ENCODE data around the gene ZSCAN30. TPM values are rescaled to one million over a fixed set of nuclear protein-coding genes. Genes with fewer than 3 reads are reported as not detected.

Gene ZSCAN30
- total and polyA plus RNA-seq, 9 of the 15 experiments (the other 6 are each of a cell fraction or from before 2014, with no cell fraction given) = 4.6 to 13.6 (median 10.8) TPM

DNA sequence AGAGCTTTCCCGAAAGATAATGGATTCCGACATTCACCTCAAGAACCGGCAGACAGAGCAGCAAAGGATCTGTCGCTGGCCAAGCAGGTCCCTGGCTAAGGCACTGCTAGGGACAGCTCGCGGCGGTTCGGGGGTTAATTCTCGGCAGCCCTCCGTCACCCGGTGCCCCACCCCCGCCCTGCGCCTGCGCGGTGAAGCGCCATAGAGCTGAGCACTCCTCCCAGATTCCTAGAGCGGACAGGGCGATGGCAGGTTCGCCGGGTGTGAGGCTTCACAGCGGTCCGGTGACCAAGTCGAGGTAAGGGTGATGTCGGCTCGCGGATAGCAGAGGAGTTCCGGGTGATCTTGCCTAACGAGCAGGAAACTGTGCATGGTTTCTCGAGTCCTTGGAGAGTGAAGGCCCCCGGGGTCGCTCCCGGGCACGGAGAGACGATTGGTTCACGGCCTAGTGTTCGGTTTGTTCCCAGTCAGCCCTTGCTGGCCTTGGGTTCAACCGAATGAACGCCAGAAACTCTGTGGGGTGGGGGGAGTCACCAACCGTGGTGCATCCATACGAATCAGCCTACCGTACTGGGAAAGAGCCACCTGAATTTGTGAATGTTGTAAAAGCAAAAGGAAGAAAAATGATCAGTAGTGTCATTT lies at the start of gene ZSCAN30 (continued):
- TF ChIP-seq, protein P1, sequence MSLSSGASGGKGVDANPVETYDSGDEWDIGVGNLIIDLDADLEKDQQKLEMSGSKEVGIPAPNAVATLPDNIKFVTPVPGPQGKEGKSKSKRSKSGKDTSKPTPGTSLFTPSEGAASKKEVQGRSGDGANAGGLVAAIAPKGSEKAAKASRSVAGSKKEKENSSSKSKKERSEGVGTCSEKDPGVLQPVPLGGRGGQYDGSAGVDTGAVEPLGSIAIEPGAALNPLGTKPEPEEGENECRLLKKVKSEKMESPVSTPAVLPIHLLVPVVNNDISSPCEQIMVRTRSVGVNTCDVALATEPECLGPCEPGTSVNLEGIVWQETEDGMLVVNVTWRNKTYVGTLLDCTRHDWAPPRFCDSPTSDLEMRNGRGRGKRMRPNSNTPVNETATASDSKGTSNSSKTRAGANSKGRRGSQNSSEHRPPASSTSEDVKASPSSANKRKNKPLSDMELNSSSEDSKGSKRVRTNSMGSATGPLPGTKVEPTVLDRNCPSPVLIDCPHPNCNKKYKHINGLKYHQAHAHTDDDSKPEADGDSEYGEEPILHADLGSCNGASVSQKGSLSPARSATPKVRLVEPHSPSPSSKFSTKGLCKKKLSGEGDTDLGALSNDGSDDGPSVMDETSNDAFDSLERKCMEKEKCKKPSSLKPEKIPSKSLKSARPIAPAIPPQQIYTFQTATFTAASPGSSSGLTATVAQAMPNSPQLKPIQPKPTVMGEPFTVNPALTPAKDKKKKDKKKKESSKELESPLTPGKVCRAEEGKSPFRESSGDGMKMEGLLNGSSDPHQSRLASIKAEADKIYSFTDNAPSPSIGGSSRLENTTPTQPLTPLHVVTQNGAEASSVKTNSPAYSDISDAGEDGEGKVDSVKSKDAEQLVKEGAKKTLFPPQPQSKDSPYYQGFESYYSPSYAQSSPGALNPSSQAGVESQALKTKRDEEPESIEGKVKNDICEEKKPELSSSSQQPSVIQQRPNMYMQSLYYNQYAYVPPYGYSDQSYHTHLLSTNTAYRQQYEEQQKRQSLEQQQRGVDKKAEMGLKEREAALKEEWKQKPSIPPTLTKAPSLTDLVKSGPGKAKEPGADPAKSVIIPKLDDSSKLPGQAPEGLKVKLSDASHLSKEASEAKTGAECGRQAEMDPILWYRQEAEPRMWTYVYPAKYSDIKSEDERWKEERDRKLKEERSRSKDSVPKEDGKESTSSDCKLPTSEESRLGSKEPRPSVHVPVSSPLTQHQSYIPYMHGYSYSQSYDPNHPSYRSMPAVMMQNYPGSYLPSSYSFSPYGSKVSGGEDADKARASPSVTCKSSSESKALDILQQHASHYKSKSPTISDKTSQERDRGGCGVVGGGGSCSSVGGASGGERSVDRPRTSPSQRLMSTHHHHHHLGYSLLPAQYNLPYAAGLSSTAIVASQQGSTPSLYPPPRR (CRISPR knock-in tag; IDR thresholded peaks at IDR 0.05; ENCODE audit: borderline replicate concordance) = no peak
- TF ChIP-seq, protein P2, sequence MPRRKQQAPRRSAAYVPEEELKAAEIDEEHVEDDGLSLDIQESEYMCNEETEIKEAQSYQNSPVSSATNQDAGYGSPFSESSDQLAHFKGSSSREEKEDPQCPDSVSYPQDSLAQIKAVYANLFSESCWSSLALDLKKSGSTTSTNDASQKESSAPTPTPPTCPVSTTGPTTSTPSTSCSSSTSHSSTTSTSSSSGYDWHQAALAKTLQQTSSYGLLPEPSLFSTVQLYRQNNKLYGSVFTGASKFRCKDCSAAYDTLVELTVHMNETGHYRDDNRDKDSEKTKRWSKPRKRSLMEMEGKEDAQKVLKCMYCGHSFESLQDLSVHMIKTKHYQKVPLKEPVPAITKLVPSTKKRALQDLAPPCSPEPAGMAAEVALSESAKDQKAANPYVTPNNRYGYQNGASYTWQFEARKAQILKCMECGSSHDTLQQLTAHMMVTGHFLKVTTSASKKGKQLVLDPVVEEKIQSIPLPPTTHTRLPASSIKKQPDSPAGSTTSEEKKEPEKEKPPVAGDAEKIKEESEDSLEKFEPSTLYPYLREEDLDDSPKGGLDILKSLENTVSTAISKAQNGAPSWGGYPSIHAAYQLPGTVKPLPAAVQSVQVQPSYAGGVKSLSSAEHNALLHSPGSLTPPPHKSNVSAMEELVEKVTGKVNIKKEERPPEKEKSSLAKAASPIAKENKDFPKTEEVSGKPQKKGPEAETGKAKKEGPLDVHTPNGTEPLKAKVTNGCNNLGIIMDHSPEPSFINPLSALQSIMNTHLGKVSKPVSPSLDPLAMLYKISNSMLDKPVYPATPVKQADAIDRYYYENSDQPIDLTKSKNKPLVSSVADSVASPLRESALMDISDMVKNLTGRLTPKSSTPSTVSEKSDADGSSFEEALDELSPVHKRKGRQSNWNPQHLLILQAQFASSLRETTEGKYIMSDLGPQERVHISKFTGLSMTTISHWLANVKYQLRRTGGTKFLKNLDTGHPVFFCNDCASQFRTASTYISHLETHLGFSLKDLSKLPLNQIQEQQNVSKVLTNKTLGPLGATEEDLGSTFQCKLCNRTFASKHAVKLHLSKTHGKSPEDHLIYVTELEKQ (CRISPR knock-in tag; IDR thresholded peaks at IDR 0.05) = no peak
- TF ChIP-seq TCF7L2 (IDR thresholded peaks at IDR 0.05; ENCODE audit: low read depth, low read length) (no peak), MAFG (tag; conservative IDR thresholded peaks at IDR 0.05) (no peak), RHOXF2B (CRISPR knock-in tag; conservative IDR thresholded peaks at IDR 0.05) (no peak), MTF1 (CRISPR knock-in tag; IDR thresholded peaks at IDR 0.05; ENCODE audit: borderline replicate concordance) (no peak), ZC3H8 (IDR thresholded peaks at IDR 0.05) (no peak), RFX5 (IDR thresholded peaks at IDR 0.05; ENCODE audit: low read depth, low read length) (no peak), POLR3A (IDR thresholded peaks at IDR 0.05; ENCODE audit: borderline replicate concordance, extremely low read depth, insufficient read depth, insufficient read length) (no peak), ZNF143 (CRISPR knock-in tag; IDR thresholded peaks at IDR 0.05) (no peak; the same call in 1 of the 2 replicates)
- TF ChIP-seq, protein P3, sequence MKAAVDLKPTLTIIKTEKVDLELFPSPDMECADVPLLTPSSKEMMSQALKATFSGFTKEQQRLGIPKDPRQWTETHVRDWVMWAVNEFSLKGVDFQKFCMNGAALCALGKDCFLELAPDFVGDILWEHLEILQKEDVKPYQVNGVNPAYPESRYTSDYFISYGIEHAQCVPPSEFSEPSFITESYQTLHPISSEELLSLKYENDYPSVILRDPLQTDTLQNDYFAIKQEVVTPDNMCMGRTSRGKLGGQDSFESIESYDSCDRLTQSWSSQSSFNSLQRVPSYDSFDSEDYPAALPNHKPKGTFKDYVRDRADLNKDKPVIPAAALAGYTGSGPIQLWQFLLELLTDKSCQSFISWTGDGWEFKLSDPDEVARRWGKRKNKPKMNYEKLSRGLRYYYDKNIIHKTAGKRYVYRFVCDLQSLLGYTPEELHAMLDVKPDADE (conservative IDR thresholded peaks at IDR 0.05; ENCODE audit: control insufficient read depth, low read depth, low read length) = peak; percentile 95
- TF ChIP-seq, protein P4, sequence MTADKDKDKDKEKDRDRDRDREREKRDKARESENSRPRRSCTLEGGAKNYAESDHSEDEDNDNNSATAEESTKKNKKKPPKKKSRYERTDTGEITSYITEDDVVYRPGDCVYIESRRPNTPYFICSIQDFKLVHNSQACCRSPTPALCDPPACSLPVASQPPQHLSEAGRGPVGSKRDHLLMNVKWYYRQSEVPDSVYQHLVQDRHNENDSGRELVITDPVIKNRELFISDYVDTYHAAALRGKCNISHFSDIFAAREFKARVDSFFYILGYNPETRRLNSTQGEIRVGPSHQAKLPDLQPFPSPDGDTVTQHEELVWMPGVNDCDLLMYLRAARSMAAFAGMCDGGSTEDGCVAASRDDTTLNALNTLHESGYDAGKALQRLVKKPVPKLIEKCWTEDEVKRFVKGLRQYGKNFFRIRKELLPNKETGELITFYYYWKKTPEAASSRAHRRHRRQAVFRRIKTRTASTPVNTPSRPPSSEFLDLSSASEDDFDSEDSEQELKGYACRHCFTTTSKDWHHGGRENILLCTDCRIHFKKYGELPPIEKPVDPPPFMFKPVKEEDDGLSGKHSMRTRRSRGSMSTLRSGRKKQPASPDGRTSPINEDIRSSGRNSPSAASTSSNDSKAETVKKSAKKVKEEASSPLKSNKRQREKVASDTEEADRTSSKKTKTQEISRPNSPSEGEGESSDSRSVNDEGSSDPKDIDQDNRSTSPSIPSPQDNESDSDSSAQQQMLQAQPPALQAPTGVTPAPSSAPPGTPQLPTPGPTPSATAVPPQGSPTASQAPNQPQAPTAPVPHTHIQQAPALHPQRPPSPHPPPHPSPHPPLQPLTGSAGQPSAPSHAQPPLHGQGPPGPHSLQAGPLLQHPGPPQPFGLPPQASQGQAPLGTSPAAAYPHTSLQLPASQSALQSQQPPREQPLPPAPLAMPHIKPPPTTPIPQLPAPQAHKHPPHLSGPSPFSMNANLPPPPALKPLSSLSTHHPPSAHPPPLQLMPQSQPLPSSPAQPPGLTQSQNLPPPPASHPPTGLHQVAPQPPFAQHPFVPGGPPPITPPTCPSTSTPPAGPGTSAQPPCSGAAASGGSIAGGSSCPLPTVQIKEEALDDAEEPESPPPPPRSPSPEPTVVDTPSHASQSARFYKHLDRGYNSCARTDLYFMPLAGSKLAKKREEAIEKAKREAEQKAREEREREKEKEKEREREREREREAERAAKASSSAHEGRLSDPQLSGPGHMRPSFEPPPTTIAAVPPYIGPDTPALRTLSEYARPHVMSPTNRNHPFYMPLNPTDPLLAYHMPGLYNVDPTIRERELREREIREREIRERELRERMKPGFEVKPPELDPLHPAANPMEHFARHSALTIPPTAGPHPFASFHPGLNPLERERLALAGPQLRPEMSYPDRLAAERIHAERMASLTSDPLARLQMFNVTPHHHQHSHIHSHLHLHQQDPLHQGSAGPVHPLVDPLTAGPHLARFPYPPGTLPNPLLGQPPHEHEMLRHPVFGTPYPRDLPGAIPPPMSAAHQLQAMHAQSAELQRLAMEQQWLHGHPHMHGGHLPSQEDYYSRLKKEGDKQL (CRISPR knock-in tag; IDR thresholded peaks at IDR 0.05; ENCODE audit: borderline replicate concordance) = no peak

All from K562 (cell line).